GM12801 (cell line): Measurements from ENCODE around the gene ZNF718.

Source experiments
- TF ChIP-seq, protein P1 (sequence below): IDR thresholded peaks from one replicate; pipeline ENCODE4 v1.5.1; 2011; ENCODE audit warnings: control low read depth; ENCODE audit not compliant: insufficient read length; ENCODE audit errors: extremely low read depth

The ZNF718 gene

DNA sequence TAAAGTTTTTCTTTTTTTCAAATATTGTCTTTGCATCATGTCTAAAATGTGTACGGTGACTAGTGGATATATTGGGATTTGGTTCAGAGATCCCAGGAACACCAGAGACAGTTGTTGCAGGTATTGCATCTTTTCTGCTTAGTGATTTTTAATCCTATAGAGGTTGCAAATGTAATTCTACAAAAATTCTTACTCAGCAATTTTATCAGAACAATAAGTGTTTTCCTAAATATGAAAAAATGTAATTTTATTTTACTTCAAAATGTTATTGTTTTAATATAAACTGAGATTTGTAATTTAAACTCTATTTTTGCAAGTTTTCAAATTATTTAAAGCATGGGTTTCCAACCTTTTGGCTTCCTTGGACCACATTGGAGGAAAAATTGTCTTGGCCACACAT, 8.2 kb downstream of the ZNF718 start:
- TF ChIP-seq, protein P1, sequence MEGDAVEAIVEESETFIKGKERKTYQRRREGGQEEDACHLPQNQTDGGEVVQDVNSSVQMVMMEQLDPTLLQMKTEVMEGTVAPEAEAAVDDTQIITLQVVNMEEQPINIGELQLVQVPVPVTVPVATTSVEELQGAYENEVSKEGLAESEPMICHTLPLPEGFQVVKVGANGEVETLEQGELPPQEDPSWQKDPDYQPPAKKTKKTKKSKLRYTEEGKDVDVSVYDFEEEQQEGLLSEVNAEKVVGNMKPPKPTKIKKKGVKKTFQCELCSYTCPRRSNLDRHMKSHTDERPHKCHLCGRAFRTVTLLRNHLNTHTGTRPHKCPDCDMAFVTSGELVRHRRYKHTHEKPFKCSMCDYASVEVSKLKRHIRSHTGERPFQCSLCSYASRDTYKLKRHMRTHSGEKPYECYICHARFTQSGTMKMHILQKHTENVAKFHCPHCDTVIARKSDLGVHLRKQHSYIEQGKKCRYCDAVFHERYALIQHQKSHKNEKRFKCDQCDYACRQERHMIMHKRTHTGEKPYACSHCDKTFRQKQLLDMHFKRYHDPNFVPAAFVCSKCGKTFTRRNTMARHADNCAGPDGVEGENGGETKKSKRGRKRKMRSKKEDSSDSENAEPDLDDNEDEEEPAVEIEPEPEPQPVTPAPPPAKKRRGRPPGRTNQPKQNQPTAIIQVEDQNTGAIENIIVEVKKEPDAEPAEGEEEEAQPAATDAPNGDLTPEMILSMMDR = no peak

DNA sequence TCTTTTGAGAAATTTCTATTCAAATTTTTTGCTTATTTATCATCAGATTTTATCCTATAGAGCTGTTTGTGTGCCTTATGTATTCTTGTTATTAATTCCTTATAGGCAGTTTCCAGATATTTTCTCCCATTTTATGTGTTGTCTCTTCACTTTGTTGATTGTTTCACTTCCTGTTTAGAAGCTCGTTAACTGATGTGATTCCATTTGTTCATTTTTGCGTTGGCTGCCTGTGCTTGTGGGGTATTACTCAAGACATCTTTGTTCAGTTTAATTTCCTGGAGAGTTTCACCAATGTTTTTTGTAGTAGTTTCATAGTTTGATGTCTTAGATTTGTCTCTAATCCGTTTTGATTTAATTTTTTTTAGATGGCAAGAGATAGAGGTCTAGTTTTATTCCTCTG, 14.6 kb downstream of the ZNF718 start:
- TF ChIP-seq, protein P1 = no peak

- TF ChIP-seq, protein P1 = no peak
Measured at GRCh38 chr4:139691-140090, 15.4 kb downstream of the ZNF718 start.

- TF ChIP-seq, protein P1 = no peak
Measured at GRCh38 chr4:146621-147020, 22.3 kb downstream of the ZNF718 start.

GRCh38 chr4:147233-147632, 22.9 kb downstream of the ZNF718 start:
- TF ChIP-seq, protein P1 = no peak

GRCh38 chr4:161496-162284, 37.4 kb downstream of the ZNF718 start:
- TF ChIP-seq, protein P1 = no peak

- TF ChIP-seq, protein P1 = no peak
Measured at GRCh38 chr4:173666-174314, 49.5 kb downstream of the ZNF718 start.
